ENCODE data around the gene PICK1. TPM values are rescaled to one million over a fixed set of nuclear protein-coding genes. Genes with fewer than 3 reads are reported as not detected.

The PICK1 gene
- total and polyA plus RNA-seq, 2 of the 4 experiments (the other 2 are of a cell fraction) = 16.5 to 21.0 TPM

GRCh38 chr22:38035530-38035885 lies 21.7 kb upstream of the PICK1 start:
- dilution Hi-C loops (cut with HindIII; ENCODE audit: low sequenced_read_pairs, unreplicated experiment) = no loop called here
- Histone ChIP-seq H3K56ac (ENCODE audit: extremely low read depth, insufficient read depth, low read length) (no peak overlapping the region), H2BK120ac (ENCODE audit: low read depth, low read length) (no peak overlapping the region), H2BK15ac (ENCODE audit: low read depth, low read length) (peak overlapping the region; percentile 98; the same call in 1 of the 3 replicates), H2BK5ac (ENCODE audit: low read depth, low read length, poor library complexity, severe bottlenecking) (no peak overlapping the region), H3K23ac (ENCODE audit: low read depth, low read length) (no peak overlapping the region), H3K27me3 (ENCODE audit: control insufficient read depth, insufficient read depth, low read length) (0 out of 2 replicates have a peak, but pooled peaks cover under 1% of the 10 kb centered on the region), H3K79me1 (ENCODE audit: low read depth in 1 of 2, low read length in 2 of 2) (no peaks in the 10 kb centered on the region; a peak in 1 of 4 replicates), H2AFZ (replicated peaks; ENCODE audit: low read length, poor library complexity) (no peak overlapping the region), H3K9ac (ENCODE audit: low read depth, low read length) (no peak overlapping the region), H3K9me1 (ENCODE audit: insufficient read depth, low read length) (peaks cover 8% of the 10 kb centered on the region), H3K18ac (ENCODE audit: low read depth, low read length) (no peak overlapping the region), H3K4me3 (ENCODE audit: insufficient read depth, low read depth, low read length) (no peak overlapping the region), H3K27ac (ENCODE audit: insufficient read depth, low read length) (no peak overlapping the region), H2AK9ac (replicated peaks; ENCODE audit: low read depth, low read length, poor library complexity) (no peak overlapping the region), H3K4me1 (ENCODE audit: control insufficient read depth, insufficient read depth, low read length) (peaks cover 23% of the 10 kb centered on the region), H3K14ac (replicated peaks; ENCODE audit: low read depth, low read length) (no peak overlapping the region), H2AK5ac (ENCODE audit: low read depth, low read length) (peak overlapping the region; percentile 97), H3K36me3 (ENCODE audit: control insufficient read depth, insufficient read depth, low read length) (no peaks in the 10 kb centered on the region), H3K4me2 (ENCODE audit: low read depth, low read length) (no peak overlapping the region), H3K4ac (ENCODE audit: low read depth, low read length) (peak overlapping the region; percentile 100; the same call in 1 of the 2 replicates), H3K9me3 (ENCODE audit: control insufficient read depth, insufficient read depth, low read length) (no peaks in the 10 kb centered on the region), H4K8ac (ENCODE audit: low read depth in 2 of 2, low read length in 2 of 2) (no peak overlapping the region; a peak in 1 of 4 replicates), H2BK20ac (ENCODE audit: low read depth, low read length) (peak overlapping the region; percentile 92; the same call in 1 of the 2 replicates), H4K20me1 (ENCODE audit: insufficient read depth, low read length) (no peaks in the 10 kb centered on the region), H4K91ac (ENCODE audit: insufficient read depth, low read depth, low read length) (peak overlapping the region; percentile 99; the same call in 1 of the 2 replicates), H4K5ac (ENCODE audit: low read depth, low read length) (no peak overlapping the region; the same call in 1 of the 2 replicates)
- no peak for ATAC-seq (ENCODE audit: low read depth)
- no TSS peak for BruUV-seq (replicated peaks)
- in situ Hi-C loops (cut with MboI; ENCODE audit: low sequenced_read_pairs) = no loop called here
- 74% methylated on average over 3 of the region's 9 CpGs; no CpG with 5 or more reads in 1 of the 2 experiments for WGBS, 2 experiments (ENCODE audit: extremely low coverage in 2 of 2, insufficient read length in 1 of 2)
- ChIA-PET CTCF (no interaction called here), POLR2A (ENCODE audit: unreplicated experiment) (no interaction called here)
- intact Hi-C loops (cut with micrococcal nuclease) = no loop called here
- TF ChIP-seq SMC3 (IDR thresholded peaks at IDR 0.05; ENCODE audit: low read depth, low read length) = no peak
- no peak for TF ChIP-seq NFE2L2 (IDR thresholded peaks at IDR 0.05; ENCODE audit: low read depth, low read length)
- DNase-seq = no peak

Data from IMR-90 (cell line).